A375 (cell line): ENCODE data around the gene ZNF165. TPM values are rescaled to one million over a fixed set of nuclear protein-coding genes. Genes with fewer than 3 reads are reported as not detected.

Experiments used
- total RNA-seq: library from RNA; depleted of rRNA; stranded (reverse); fragments of >200 nt; shearing (Covaris generic); gene quantifications from 2 replicates; pipeline ENCODE4 v1.2.3, GENCODE V29; 2014; rRNA removed

Gene ZNF165
- total RNA-seq: 0.87 and 1.0 TPM in 2 replicates

GRCh38 chr6:28080381-28080630 is at the start of gene ZNF165:
TSS of gene ZNF165 (plus strand) at chr6:28080568. CDS start at chr6:28085481, 4,913 bp downstream.

GRCh38 chr6:28124350-28124970 is 44.1 kb downstream of the ZNF165 start, which contains the start of gene ZSCAN16:
TSS of gene ZSCAN16 (plus strand) at chr6:28124609. CDS start at chr6:28125444, 835 bp downstream.

Other genes with a start within 250 kb of the ZNF165 start
- not detected in 2 replicates for gene OR2B2, start 168.2 kb upstream of the ZNF165 start, total RNA-seq
- not detected in 2 replicates for gene OR2B6, start 123.3 kb upstream of the ZNF165 start, total RNA-seq
- gene ZSCAN16, start 44.0 kb downstream of the ZNF165 start, total RNA-seq: 3.8 and 5.2 TPM in 2 replicates
- gene ZKSCAN8, start 61.3 kb downstream of the ZNF165 start, total RNA-seq: 9.1 and 12.7 TPM in 2 replicates
- gene ZSCAN9, start 144.7 kb downstream of the ZNF165 start, total RNA-seq: 5.1 and 7.4 TPM in 2 replicates
- gene ZKSCAN4, start 171.7 kb downstream of the ZNF165 start, total RNA-seq: 1.2 and 1.5 TPM in 2 replicates
- gene NKAPL, start 178.7 kb downstream of the ZNF165 start, total RNA-seq: not detected in 2 replicates
- 7.3 and 8.7 TPM in 2 replicates for gene ZSCAN26, start 186.6 kb downstream of the ZNF165 start, total RNA-seq
- gene PGBD1, start 201.0 kb downstream of the ZNF165 start, total RNA-seq: 2.0 and 3.2 TPM in 2 replicates